KMS-11 (cell line): ENCODE measurements around the gene ANTXRL.
"Not testable (repeated sequence)": the region's sequence is repeated elsewhere in the genome, so short reads cannot be mapped to it uniquely, and the experiment has no call there.

Experiments
- H2AFZ ChIP-seq: fragments of 200-600 bp; sonication (generic); 2 replicates; pipeline ENCODE4 v1.6.1; 2016; ENCODE audit warnings: antibody characterized with exemption, mixed run types, low read depth
- H3K27ac ChIP-seq: fragments of 200-600 bp; sonication (generic); 2 replicates; pipeline ENCODE4 v1.6.1; 2016; ENCODE audit warnings: mild to moderate bottlenecking, mixed run types
- H3K27me3 ChIP-seq: fragments of 200-600 bp; sonication (generic); 2 replicates; pipeline ENCODE4 v1.6.1; 2017; ENCODE audit warnings: mild to moderate bottlenecking, low read depth, mixed run types, moderate library complexity; ENCODE audit not compliant: insufficient read depth
- H3K36me3 ChIP-seq: fragments of 200-600 bp; sonication (generic); 2 replicates; pipeline ENCODE4 v1.6.1; 2017; ENCODE audit warnings: mild to moderate bottlenecking, mixed run types; ENCODE audit not compliant: insufficient read depth
- H3K4me1 ChIP-seq: fragments of 200-600 bp; sonication (generic); 2 replicates; pipeline ENCODE4 v1.6.1; 2016; ENCODE audit warnings: mild to moderate bottlenecking, low read depth, mixed run types; ENCODE audit not compliant: poor library complexity, severe bottlenecking
- H3K4me2 ChIP-seq: fragments of 200-600 bp; sonication (generic); 2 replicates; pipeline ENCODE4 v1.7.0; 2016; ENCODE audit warnings: mild to moderate bottlenecking, mixed run types
- H3K4me3 ChIP-seq: fragments of 200-600 bp; sonication (generic); IDR thresholded peaks from 2 replicates; pipeline ENCODE4 v1.6.1; 2017; ENCODE audit warnings: low read depth, low read length, mixed read lengths; ENCODE audit not compliant: insufficient read depth
- H3K79me2 ChIP-seq: fragments of 200-600 bp; sonication (generic); 2 replicates; pipeline ENCODE4 v1.6.1; 2016; ENCODE audit warnings: low read depth, mixed run types; ENCODE audit not compliant: insufficient read depth
- H3K9ac ChIP-seq: fragments of 200-600 bp; sonication (generic); 2 replicates; pipeline ENCODE4 v1.6.1; 2016; ENCODE audit warnings: mild to moderate bottlenecking, mixed run types
- H4K20me1 ChIP-seq: fragments of 200-600 bp; sonication (generic); 2 replicates; pipeline ENCODE4 v1.6.1; 2016; ENCODE audit warnings: mild to moderate bottlenecking, mixed run types; ENCODE audit not compliant: insufficient read depth
- CTCF ChIP-seq: fragments of 200-600 bp; sonication (generic); conservative IDR thresholded peaks from 2 replicates; pipeline ENCODE4 v1.6.1; 2017; ENCODE audit warnings: low read depth, mild to moderate bottlenecking, antibody characterized with exemption, low read length, moderate library complexity, mixed read lengths

ANTXRL gene

GRCh38 chr10:46310143-46310514 is 23.3 kb downstream of the ANTXRL start:
- no peak overlapping the region for H2AFZ ChIP-seq
- H4K20me1 ChIP-seq: no peaks in the 10 kb centered on the region
- no peaks in the 10 kb centered on the region for H3K36me3 ChIP-seq
- H3K4me3 ChIP-seq: no peak overlapping the region
- no peak overlapping the region for H3K27ac ChIP-seq
- H3K79me2 ChIP-seq: no peaks in the 10 kb centered on the region
- H3K9ac ChIP-seq: no peak overlapping the region
- no peaks in the 10 kb centered on the region for H3K4me1 ChIP-seq
- no peaks in the 10 kb centered on the region for H3K27me3 ChIP-seq
- H3K4me2 ChIP-seq: no peak overlapping the region
- TF ChIP-seq CTCF: no peak

GRCh38 chr10:46310851-46311250 is 24.1 kb downstream of the ANTXRL start:
- Histone ChIP-seq H2AFZ (no peak overlapping the region), H3K9ac (no peak overlapping the region), H3K79me2 (no peaks in the 10 kb centered on the region), H3K4me3 (no peak overlapping the region), H3K4me2 (no peak overlapping the region), H3K27me3 (no peaks in the 10 kb centered on the region), H3K36me3 (no peaks in the 10 kb centered on the region), H4K20me1 (no peaks in the 10 kb centered on the region), H3K4me1 (no peaks in the 10 kb centered on the region), H3K27ac (no peak overlapping the region)
- no peak for TF ChIP-seq CTCF

- Histone ChIP-seq H3K27me3 (no peaks in the 10 kb centered on the region), H3K79me2 (no peaks in the 10 kb centered on the region), H3K4me1 (no peaks in the 10 kb centered on the region), H4K20me1 (no peaks in the 10 kb centered on the region), H3K9ac (no peak overlapping the region), H3K36me3 (no peaks in the 10 kb centered on the region), H2AFZ (no peak overlapping the region), H3K27ac (no peak overlapping the region), H3K4me3 (no peak overlapping the region), H3K4me2 (no peak overlapping the region)
- no peak for TF ChIP-seq CTCF
These were observed 24.7 kb downstream of the ANTXRL start for GRCh38 chr10:46311501-46311951.

- H3K27ac ChIP-seq, H3K4me2 ChIP-seq: not testable (repeated sequence)
These were observed 25.2 kb downstream of the ANTXRL start for GRCh38 chr10:46311961-46312431.

GRCh38 chr10:46312953-46313352 is 26.2 kb downstream of the ANTXRL start:
- no peaks in the 10 kb centered on the region for H3K4me1 ChIP-seq
- no peaks in the 10 kb centered on the region for H3K36me3 ChIP-seq
- no peak overlapping the region for H2AFZ ChIP-seq
- H3K4me3 ChIP-seq: no peak overlapping the region
- H3K4me2 ChIP-seq: no peak overlapping the region
- H3K27ac ChIP-seq: no peak overlapping the region
- H4K20me1 ChIP-seq: no peaks in the 10 kb centered on the region
- no peak for TF ChIP-seq CTCF
- H3K27me3 ChIP-seq: no peaks in the 10 kb centered on the region
- H3K79me2 ChIP-seq: no peaks in the 10 kb centered on the region
- H3K9ac ChIP-seq: no peak overlapping the region

More at GRCh38 chr10:46311961-46312431, 25.2 kb downstream of the ANTXRL start:
- H3K4me1 ChIP-seq, H4K20me1 ChIP-seq, H3K4me3 ChIP-seq, H3K79me2 ChIP-seq, H2AFZ ChIP-seq, H3K36me3 ChIP-seq, H3K9ac ChIP-seq, H3K27me3 ChIP-seq: not testable (repeated sequence)
